Fibroblast of lung (primary cell): ENCODE results near the gene MMS22L. TPM values are rescaled to one million over a fixed set of nuclear protein-coding genes. Genes with fewer than 3 reads are reported as not detected.

Source experiments
- DNase-seq, 2 donors: peaks; one replicate each; pipeline versions ENCODE4 v3.0.0 to v3.0.0-alpha.2; 2010; ENCODE audit warnings: low read depth in 2 of 2
- H2AFZ ChIP-seq: 2 replicates; pipeline ENCODE4 v1.5.1; 2012; ENCODE audit warnings: low read length, control low read depth, inconsistent platforms
- H3K27ac ChIP-seq: 2 replicates; pipeline ENCODE4 v1.5.1; 2011; ENCODE audit warnings: low read length, control low read depth; ENCODE audit not compliant: insufficient read depth
- H3K27me3 ChIP-seq: 2 replicates; pipeline ENCODE4 v1.5.1; 2011; ENCODE audit warnings: mild to moderate bottlenecking, low read length; ENCODE audit not compliant: control insufficient read depth, insufficient read depth
- H3K36me3 ChIP-seq: 2 replicates; pipeline ENCODE4 v1.5.1; 2011; ENCODE audit warnings: low read length; ENCODE audit not compliant: control insufficient read depth, insufficient read depth
- H3K4me1 ChIP-seq: 2 replicates; pipeline ENCODE4 v1.5.1; 2011; ENCODE audit warnings: low read length; ENCODE audit not compliant: control insufficient read depth, insufficient read depth; ENCODE audit errors: extremely low read depth
- H3K4me2 ChIP-seq: 2 replicates; pipeline ENCODE4 v1.5.1; 2011; ENCODE audit warnings: low read length, control low read depth; ENCODE audit not compliant: insufficient read depth; ENCODE audit errors: extremely low read depth
- H3K4me3 ChIP-seq, 4 experiments: fragments of 200-600 bp in 1 of 4; sonication (generic) in 1 of 4; replicated peaks in 1 of 4; 2 replicates each; pipeline ENCODE4 v1.5.1; 2011 to 2016; ENCODE audit warnings: low read length in 4 of 4, low read depth in 3 of 4, mild to moderate bottlenecking in 3 of 4, control low read depth in 2 of 4, inconsistent platforms in 1 of 4, mixed read lengths in 1 of 4; ENCODE audit not compliant: insufficient read depth in 1 of 4; ENCODE audit errors: control extremely low read depth in 1 of 4
- H3K79me2 ChIP-seq: 2 replicates; pipeline ENCODE4 v1.5.1; 2012; ENCODE audit warnings: mild to moderate bottlenecking, low read length, inconsistent platforms; ENCODE audit not compliant: control insufficient read depth, insufficient read depth
- H3K9ac ChIP-seq: 2 replicates; pipeline ENCODE4 v1.5.1; 2011; ENCODE audit warnings: mild to moderate bottlenecking, low read length, control low read depth; ENCODE audit not compliant: insufficient read depth
- H3K9me3 ChIP-seq: 2 replicates; pipeline ENCODE4 v1.5.1; 2012; ENCODE audit warnings: low read depth, low read length; ENCODE audit not compliant: control insufficient read depth, insufficient read depth
- H4K20me1 ChIP-seq: 2 replicates; pipeline ENCODE4 v1.5.1; 2011; ENCODE audit warnings: low read length; ENCODE audit not compliant: control insufficient read depth, insufficient read depth; ENCODE audit errors: extremely low read depth
- EZH2 ChIP-seq: IDR thresholded peaks from 2 replicates; pipeline ENCODE4 v1.5.1; 2012; ENCODE audit warnings: low read length, control low read depth, mild to moderate bottlenecking; ENCODE audit errors: missing control alignments
- polyA minus RNA-seq: library from RNA; depleted of rRNA, polyadenylated mRNA; stranded (reverse); fragments of >200 nt; gene quantifications from 2 replicates; pipeline ENCODE4 v1.2.3, GENCODE V29; 2011; ENCODE audit warnings: low replicate concordance
- polyA plus RNA-seq, 2 donors: library from polyadenylated mRNA; depleted of rRNA in 1 of 2; stranded (reverse) in 1 of 2; unstranded in 1 of 2; fragments of >200 nt; gene quantifications; 2 replicates each; pipeline ENCODE4 v1.2.1, GENCODE V29; 2011 to 2012; ENCODE audit warnings: missing spikeins in 1 of 2
- total RNA-seq: library from RNA; depleted of rRNA; stranded (reverse); fragments of >200 nt; gene quantifications from 2 replicates; pipeline ENCODE4 v1.2.1, GENCODE V29; 2014
- TF ChIP-seq, protein P1 (sequence below), 2 donors: IDR thresholded peaks in 1 of 2; conservative IDR thresholded peaks in 1 of 2; 1 replicate in 1 of 2; 2 replicates in 1 of 2; pipeline ENCODE4 v1.5.1; 2011 to 2012; ENCODE audit warnings: low read length in 2 of 2, control low read depth in 1 of 2, inconsistent platforms in 1 of 2, low read depth in 1 of 2, mild to moderate bottlenecking in 1 of 2

Gene MMS22L, protein sequence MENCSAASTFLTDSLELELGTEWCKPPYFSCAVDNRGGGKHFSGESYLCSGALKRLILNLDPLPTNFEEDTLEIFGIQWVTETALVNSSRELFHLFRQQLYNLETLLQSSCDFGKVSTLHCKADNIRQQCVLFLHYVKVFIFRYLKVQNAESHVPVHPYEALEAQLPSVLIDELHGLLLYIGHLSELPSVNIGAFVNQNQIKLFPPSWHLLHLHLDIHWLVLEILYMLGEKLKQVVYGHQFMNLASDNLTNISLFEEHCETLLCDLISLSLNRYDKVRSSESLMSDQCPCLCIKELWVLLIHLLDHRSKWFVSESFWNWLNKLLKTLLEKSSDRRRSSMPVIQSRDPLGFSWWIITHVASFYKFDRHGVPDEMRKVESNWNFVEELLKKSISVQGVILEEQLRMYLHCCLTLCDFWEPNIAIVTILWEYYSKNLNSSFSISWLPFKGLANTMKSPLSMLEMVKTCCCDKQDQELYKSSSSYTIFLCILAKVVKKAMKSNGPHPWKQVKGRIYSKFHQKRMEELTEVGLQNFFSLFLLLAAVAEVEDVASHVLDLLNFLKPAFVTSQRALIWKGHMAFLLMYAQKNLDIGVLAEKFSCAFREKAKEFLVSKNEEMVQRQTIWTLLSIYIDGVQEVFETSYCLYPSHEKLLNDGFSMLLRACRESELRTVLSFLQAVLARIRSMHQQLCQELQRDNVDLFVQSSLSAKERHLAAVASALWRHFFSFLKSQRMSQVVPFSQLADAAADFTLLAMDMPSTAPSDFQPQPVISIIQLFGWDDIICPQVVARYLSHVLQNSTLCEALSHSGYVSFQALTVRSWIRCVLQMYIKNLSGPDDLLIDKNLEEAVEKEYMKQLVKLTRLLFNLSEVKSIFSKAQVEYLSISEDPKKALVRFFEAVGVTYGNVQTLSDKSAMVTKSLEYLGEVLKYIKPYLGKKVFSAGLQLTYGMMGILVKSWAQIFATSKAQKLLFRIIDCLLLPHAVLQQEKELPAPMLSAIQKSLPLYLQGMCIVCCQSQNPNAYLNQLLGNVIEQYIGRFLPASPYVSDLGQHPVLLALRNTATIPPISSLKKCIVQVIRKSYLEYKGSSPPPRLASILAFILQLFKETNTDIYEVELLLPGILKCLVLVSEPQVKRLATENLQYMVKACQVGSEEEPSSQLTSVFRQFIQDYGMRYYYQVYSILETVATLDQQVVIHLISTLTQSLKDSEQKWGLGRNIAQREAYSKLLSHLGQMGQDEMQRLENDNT
- 6.2 and 11.1 TPM in 2 replicates for total RNA-seq
- polyA plus RNA-seq: 9.5 and 14.8 TPM in 2 replicates
- 4.9 and 6.7 TPM in 2 replicates for polyA plus RNA-seq (2012)
- 2.4 and 3.4 TPM in 2 replicates for polyA minus RNA-seq

DNA sequence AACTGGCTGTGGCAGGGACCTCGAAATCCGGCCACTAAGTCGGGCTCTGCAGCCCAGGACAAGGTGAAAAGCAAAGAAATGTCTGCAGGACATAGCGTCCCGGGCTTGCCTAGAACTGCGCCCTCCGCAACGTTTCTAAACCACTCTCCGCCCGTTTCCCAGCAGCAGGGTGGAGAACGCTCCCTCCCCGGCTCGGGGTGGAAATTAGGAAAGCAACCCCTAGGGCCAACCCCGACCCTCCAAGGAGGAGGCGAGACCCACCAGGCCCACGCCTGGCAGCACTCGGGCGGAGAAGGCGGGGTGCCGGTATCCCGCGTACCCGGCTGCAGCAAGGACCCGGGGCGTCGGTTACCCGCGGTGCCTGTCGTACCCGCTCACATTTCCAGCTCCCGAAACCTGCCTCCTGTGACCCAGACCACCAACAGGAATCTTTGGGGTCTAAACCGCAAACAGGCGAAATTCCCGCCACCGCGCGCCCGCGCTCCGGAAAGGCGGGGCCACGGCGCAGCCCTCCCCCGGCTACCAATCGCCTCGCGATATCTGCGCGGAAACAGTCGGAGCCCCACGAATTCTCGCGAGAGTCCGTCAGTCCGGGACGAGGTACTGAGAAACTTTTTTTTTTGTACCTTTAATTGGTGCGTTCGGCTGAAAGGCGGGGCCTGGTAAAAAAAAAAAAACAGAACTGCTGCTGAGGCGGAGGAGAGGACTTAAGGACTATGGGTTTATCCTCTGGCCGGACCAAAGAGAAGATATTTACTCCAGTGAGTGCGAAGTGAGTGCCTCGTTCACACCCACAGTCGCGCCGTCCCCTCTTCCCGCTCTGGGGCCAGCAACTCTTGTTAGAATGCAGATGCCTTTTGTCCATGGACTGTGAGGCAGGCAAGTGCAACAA lies at the start of gene MMS22L:
MMS22L (minus strand) TSS at position 491 of the 892 bp plus-strand sequence. CDS start 739 bp downstream, outside the sequence.
- peak; percentile 89 to 95 for DNase-seq
- no peak for TF ChIP-seq EZH2
- TF ChIP-seq, protein P1, sequence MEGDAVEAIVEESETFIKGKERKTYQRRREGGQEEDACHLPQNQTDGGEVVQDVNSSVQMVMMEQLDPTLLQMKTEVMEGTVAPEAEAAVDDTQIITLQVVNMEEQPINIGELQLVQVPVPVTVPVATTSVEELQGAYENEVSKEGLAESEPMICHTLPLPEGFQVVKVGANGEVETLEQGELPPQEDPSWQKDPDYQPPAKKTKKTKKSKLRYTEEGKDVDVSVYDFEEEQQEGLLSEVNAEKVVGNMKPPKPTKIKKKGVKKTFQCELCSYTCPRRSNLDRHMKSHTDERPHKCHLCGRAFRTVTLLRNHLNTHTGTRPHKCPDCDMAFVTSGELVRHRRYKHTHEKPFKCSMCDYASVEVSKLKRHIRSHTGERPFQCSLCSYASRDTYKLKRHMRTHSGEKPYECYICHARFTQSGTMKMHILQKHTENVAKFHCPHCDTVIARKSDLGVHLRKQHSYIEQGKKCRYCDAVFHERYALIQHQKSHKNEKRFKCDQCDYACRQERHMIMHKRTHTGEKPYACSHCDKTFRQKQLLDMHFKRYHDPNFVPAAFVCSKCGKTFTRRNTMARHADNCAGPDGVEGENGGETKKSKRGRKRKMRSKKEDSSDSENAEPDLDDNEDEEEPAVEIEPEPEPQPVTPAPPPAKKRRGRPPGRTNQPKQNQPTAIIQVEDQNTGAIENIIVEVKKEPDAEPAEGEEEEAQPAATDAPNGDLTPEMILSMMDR (conservative IDR thresholded peaks at IDR 0.05 in 1 of 2, IDR thresholded peaks at IDR 0.05 in 1 of 2; ENCODE audit: low read depth in 1 of 2, low read length in 2 of 2): no peak

DNA sequence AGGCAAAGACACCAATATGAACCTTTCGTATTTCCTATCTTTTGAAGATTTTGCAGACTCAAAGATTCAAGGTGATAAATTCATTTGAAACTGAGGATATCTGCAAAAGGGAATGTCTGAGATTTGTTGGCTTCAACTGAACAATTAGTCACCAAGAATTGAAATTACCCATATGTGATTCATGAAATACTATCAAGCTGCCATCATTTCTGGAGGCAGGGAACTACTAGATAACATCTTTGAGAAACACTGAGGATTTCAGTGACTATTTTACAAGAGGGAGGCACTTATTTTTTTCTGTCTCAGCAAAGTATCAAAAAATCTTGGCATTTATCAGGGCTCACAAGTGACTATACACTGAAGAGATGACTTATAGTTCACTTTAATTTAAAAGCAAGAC lies 39.8 kb upstream of the MMS22L start:
- Histone ChIP-seq H3K27me3 (no peaks in the 10 kb centered on the region), H4K20me1 (no peaks in the 10 kb centered on the region), H3K9me3 (no peaks in the 10 kb centered on the region), H3K4me1 (peaks cover 2% of the 10 kb centered on the region), H3K4me3 (no peak overlapping the region), H2AFZ (no peak overlapping the region), H3K79me2 (no peaks in the 10 kb centered on the region), H3K27ac (no peak overlapping the region), H3K36me3 (no peaks in the 10 kb centered on the region), H3K9ac (no peak overlapping the region), H3K4me2 (peak overlapping the region; percentile 40)
- DNase-seq: peak in 1 of 2 donors; percentile 82
- TF ChIP-seq EZH2: no peak
- TF ChIP-seq, protein P1 (conservative IDR thresholded peaks at IDR 0.05 in 1 of 2, IDR thresholded peaks at IDR 0.05 in 1 of 2; ENCODE audit: low read depth in 1 of 2, low read length in 2 of 2): no peak

More for the DNA sequence above, at the start of gene MMS22L:
- Histone ChIP-seq H3K27me3 (no peaks in the 10 kb centered on the region), H2AFZ (peak within 1 kb of the TSS; percentile 87), H3K4me2 (peak within 1 kb of the TSS; percentile 91), H3K27ac (peak within 1 kb of the TSS; percentile 66), H3K4me1 (no peaks in the 10 kb centered on the region), H4K20me1 (no peaks in the 10 kb centered on the region), H3K9me3 (no peaks in the 10 kb centered on the region), H3K4me3 (peak within 1 kb of the TSS; percentile 78 to 95 (median 86)), H3K9ac (peak within 1 kb of the TSS; percentile 61), H3K79me2 (peaks cover 18% of the 10 kb centered on the region), H3K36me3 (no peaks in the 10 kb centered on the region)
